ENCODE results near the gene FGGY. TPM values are rescaled to one million over a fixed set of nuclear protein-coding genes. Genes with fewer than 3 reads are reported as not detected.

Gene FGGY
- total RNA-seq, 4 donors from 2014 or later: 24.9 to 35.9 (median 30.5) TPM

DNA sequence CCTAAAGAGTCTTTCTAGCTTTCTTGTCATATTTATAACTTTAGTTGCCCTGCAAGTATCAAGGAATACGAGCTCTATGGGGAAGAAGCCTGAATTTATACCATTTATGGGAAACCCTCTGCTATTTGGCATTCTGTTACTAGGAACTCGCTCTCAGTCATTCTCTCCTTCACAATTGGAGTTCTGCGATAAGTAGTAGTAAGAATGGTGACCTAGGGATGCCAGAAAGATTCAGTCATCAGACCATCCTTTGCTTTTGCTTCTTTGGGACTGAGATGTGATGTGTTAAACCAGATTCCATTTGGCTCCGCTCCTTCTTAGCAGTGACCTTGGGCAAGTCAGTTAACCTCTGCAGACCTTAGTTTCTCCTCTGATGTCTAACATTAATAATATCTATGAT lies 256.5 kb downstream of the FGGY start:
- intact Hi-C loops (cut with DNase I; ENCODE audit: low total_unique reads): no loop called here
- in situ Hi-C loops (cut with MboI; ENCODE audit: low sequenced_read_pairs in 4 of 4): no loop called here
- ATAC-seq (no peak), DNase-seq (no peak)
- TF ChIP-seq, protein P1, sequence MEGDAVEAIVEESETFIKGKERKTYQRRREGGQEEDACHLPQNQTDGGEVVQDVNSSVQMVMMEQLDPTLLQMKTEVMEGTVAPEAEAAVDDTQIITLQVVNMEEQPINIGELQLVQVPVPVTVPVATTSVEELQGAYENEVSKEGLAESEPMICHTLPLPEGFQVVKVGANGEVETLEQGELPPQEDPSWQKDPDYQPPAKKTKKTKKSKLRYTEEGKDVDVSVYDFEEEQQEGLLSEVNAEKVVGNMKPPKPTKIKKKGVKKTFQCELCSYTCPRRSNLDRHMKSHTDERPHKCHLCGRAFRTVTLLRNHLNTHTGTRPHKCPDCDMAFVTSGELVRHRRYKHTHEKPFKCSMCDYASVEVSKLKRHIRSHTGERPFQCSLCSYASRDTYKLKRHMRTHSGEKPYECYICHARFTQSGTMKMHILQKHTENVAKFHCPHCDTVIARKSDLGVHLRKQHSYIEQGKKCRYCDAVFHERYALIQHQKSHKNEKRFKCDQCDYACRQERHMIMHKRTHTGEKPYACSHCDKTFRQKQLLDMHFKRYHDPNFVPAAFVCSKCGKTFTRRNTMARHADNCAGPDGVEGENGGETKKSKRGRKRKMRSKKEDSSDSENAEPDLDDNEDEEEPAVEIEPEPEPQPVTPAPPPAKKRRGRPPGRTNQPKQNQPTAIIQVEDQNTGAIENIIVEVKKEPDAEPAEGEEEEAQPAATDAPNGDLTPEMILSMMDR (IDR thresholded peaks at IDR 0.05 in 4 of 5, conservative IDR thresholded peaks at IDR 0.05 in 1 of 5): no peak
- no peak for TF ChIP-seq POLR2A (IDR thresholded peaks at IDR 0.05)
- no peaks in the 10 kb centered on the region for H3K27me3 ChIP-seq
- H3K4me3 ChIP-seq: no peak overlapping the region
- no peaks in the 10 kb centered on the region for H3K9me3 ChIP-seq
- H3K4me1 ChIP-seq: peaks cover 34 to 43% of the 10 kb centered on the region in 2 donors
- no peaks in the 10 kb centered on the region for H3K36me3 ChIP-seq
- H3K27ac ChIP-seq: no peak overlapping the region

DNA sequence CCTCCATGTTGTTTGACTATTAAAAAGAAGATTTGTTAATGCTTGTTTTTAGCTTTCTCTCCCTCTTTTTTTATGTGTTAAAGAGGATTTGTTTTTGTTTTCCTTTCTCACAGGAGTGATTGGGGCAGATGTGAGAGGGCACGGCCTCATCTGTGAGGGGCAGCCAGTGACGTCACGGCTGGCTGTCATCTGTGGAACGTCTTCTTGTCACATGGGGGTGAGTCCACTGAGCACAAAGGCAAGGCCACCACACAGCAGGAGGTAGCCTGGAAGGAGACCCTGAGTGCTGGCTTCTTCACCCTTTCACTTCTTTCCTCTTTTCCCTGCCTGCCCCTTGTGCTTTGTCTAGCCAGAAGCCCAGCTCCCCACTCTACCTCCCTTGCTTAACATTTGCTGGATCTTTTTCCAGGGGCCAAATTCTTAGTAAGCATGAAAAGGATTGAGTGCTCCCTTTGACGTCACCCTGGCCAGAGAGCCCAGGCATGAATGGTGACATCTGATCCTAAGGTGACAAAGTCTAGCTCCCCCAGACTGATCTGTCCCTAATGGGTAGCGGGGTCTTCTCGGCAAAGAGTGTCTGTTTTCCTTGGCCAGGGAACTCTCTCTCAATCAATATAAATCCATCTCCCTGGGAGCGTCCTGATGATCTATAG lies 257.2 kb downstream of the FGGY start:
- intact Hi-C loops (cut with DNase I; ENCODE audit: low total_unique reads) (no loop called here), in situ Hi-C loops (cut with MboI; ENCODE audit: low sequenced_read_pairs in 4 of 4) (no loop called here)
- TF ChIP-seq, protein P1 (IDR thresholded peaks at IDR 0.05 in 4 of 5, conservative IDR thresholded peaks at IDR 0.05 in 1 of 5): no peak
- TF ChIP-seq POLR2A (IDR thresholded peaks at IDR 0.05): no peak
- peaks cover 33 to 43% of the 10 kb centered on the region in 2 donors for H3K4me1 ChIP-seq
- no peaks in the 10 kb centered on the region for H3K36me3 ChIP-seq
- no peak overlapping the region for H3K4me3 ChIP-seq
- no peaks in the 10 kb centered on the region for H3K9me3 ChIP-seq
- DNase-seq (no peak), ATAC-seq (no peak)
- H3K27ac ChIP-seq: no peak overlapping the region
- no peaks in the 10 kb centered on the region for H3K27me3 ChIP-seq

DNA sequence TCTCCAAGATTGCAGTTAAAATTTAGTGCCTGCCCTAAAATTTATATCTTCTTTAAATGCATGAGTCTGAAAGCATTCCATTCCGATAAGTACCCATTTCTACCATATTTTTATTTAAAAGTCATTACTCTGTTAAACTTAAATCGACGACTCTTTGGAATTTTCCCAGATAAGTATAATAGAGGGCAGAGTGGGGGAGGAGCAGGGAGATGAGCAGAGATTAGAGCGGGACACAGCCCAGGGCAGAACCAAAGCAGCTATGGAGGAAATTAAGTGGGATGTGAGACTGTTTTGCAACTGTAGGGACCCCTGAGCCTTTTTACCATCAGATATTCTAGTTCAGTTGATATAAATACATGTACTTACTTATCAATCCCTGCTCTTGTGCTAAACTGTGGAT lies 257.9 kb downstream of the FGGY start:
- no peaks in the 10 kb centered on the region for H3K36me3 ChIP-seq
- ATAC-seq (no peak), DNase-seq (no peak)
- no peaks in the 10 kb centered on the region for H3K9me3 ChIP-seq
- in situ Hi-C loops (cut with MboI; ENCODE audit: low sequenced_read_pairs in 4 of 4): no loop called here
- intact Hi-C loops (cut with DNase I; ENCODE audit: low total_unique reads): no loop called here
- no peaks in the 10 kb centered on the region for H3K27me3 ChIP-seq
- H3K27ac ChIP-seq: no peak overlapping the region
- peaks cover 27 to 38% of the 10 kb centered on the region in 2 donors for H3K4me1 ChIP-seq
- no peak overlapping the region for H3K4me3 ChIP-seq
- TF ChIP-seq, protein P1 (IDR thresholded peaks at IDR 0.05 in 4 of 5, conservative IDR thresholded peaks at IDR 0.05 in 1 of 5): no peak
- TF ChIP-seq POLR2A (IDR thresholded peaks at IDR 0.05): no peak

DNA sequence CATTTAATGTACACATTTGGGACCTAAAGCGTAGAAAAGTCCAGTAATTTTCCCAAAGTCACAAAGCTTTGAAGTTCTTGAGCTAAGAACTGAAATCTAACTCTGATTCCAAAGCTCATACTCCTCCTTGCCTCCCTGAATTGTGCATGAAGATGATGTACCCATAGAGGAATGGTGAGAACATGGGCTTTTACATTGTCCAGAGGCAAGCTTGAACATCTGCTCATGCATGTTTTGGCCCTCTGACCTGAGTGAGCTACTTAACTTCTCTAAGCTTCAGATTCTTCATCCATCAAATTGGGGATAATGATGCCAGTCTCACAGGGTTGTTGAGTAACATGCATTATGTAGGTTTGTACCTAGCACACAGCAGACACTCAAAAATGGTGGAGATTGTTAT lies 259.5 kb downstream of the FGGY start:
- DNase-seq: no peak
- in situ Hi-C loops (cut with MboI; ENCODE audit: low sequenced_read_pairs in 4 of 4): no loop called here
- Histone ChIP-seq H3K27me3 (no peaks in the 10 kb centered on the region), H3K36me3 (no peaks in the 10 kb centered on the region), H3K9me3 (no peaks in the 10 kb centered on the region), H3K4me3 (no peak overlapping the region), H3K27ac (no peak overlapping the region), H3K4me1 (peaks cover 16 to 26% of the 10 kb centered on the region in 2 donors)
- ATAC-seq: no peak
- intact Hi-C loops (cut with DNase I; ENCODE audit: low total_unique reads): no loop called here
- TF ChIP-seq, protein P1 (IDR thresholded peaks at IDR 0.05 in 4 of 5, conservative IDR thresholded peaks at IDR 0.05 in 1 of 5): no peak
- no peak for TF ChIP-seq POLR2A (IDR thresholded peaks at IDR 0.05)
